ENCODE data around the gene DACT1.

Gene DACT1

GRCh38 chr14:58671024-58671423 is 33.3 kb downstream of the DACT1 start:
- no peaks in the 10 kb centered on the region for H3K9me3 ChIP-seq (replicated peaks; ENCODE audit: insufficient read depth, low read length)
- no peaks in the 10 kb centered on the region for H3K36me3 ChIP-seq (replicated peaks; ENCODE audit: insufficient read depth, low read length)
- no peaks in the 10 kb centered on the region for H3K4me1 ChIP-seq (ENCODE audit: low read length)
- no peaks in the 10 kb centered on the region for H3K9me2 ChIP-seq (replicated peaks; ENCODE audit: insufficient read depth, low read length)
- H4K20me1 ChIP-seq (ENCODE audit: insufficient read depth, low read length) = no peaks in the 10 kb centered on the region
- no peaks in the 10 kb centered on the region for H3F3A ChIP-seq (ENCODE audit: insufficient read depth, low read length)
- no peak overlapping the region for H3K9ac ChIP-seq (ENCODE audit: low read length)
- TF ChIP-seq EZH2 (optimal IDR thresholded peaks at IDR 0.05; ENCODE audit: low read depth, low read length) (no peak), EZH2phosphoT487 (IDR thresholded peaks at IDR 0.05; ENCODE audit: low read length) (no peak), CTCF (IDR thresholded peaks at IDR 0.05; ENCODE audit: low read length) (no peak)
- no peaks in the 10 kb centered on the region for H3K79me2 ChIP-seq (ENCODE audit: low read length)
- no peaks in the 10 kb centered on the region for H3K27me3 ChIP-seq (replicated peaks; ENCODE audit: insufficient read depth, low read length)
- no peak overlapping the region for H2AFZ ChIP-seq (ENCODE audit: low read length)
- DNase-seq = no peak
- no peak overlapping the region for H3K4me2 ChIP-seq (ENCODE audit: low read depth, low read length)
- H3K4me3 ChIP-seq (ENCODE audit: low read length) = no peak overlapping the region
- no peak overlapping the region for H3K27ac ChIP-seq (ENCODE audit: low read length)

- Histone ChIP-seq H3F3A (ENCODE audit: insufficient read depth, low read length) (no peaks in the 10 kb centered on the region), H4K20me1 (ENCODE audit: insufficient read depth, low read length) (no peaks in the 10 kb centered on the region), H3K4me2 (ENCODE audit: low read depth, low read length) (no peak overlapping the region), H3K9ac (ENCODE audit: low read length) (no peak overlapping the region), H3K4me1 (ENCODE audit: low read length) (no peaks in the 10 kb centered on the region), H3K79me2 (ENCODE audit: low read length) (no peaks in the 10 kb centered on the region), H3K4me3 (ENCODE audit: low read length) (no peak overlapping the region), H3K27me3 (replicated peaks; ENCODE audit: insufficient read depth, low read length) (no peaks in the 10 kb centered on the region), H2AFZ (ENCODE audit: low read length) (no peak overlapping the region), H3K9me3 (replicated peaks; ENCODE audit: insufficient read depth, low read length) (no peaks in the 10 kb centered on the region), H3K36me3 (replicated peaks; ENCODE audit: insufficient read depth, low read length) (no peaks in the 10 kb centered on the region), H3K9me2 (replicated peaks; ENCODE audit: insufficient read depth, low read length) (no peaks in the 10 kb centered on the region), H3K27ac (ENCODE audit: low read length) (no peak overlapping the region)
- TF ChIP-seq EZH2phosphoT487 (IDR thresholded peaks at IDR 0.05; ENCODE audit: low read length) (no peak), EZH2 (optimal IDR thresholded peaks at IDR 0.05; ENCODE audit: low read depth, low read length) (no peak), CTCF (IDR thresholded peaks at IDR 0.05; ENCODE audit: low read length) (no peak)
- no peak for DNase-seq
Measured at GRCh38 chr14:58671436-58671835, 33.7 kb downstream of the DACT1 start.

- Histone ChIP-seq H3K9ac (ENCODE audit: low read length) (no peak overlapping the region), H3K27ac (ENCODE audit: low read length) (no peak overlapping the region), H3K9me2 (replicated peaks; ENCODE audit: insufficient read depth, low read length) (no peaks in the 10 kb centered on the region), H3K36me3 (replicated peaks; ENCODE audit: insufficient read depth, low read length) (no peaks in the 10 kb centered on the region), H4K20me1 (ENCODE audit: insufficient read depth, low read length) (no peaks in the 10 kb centered on the region), H2AFZ (ENCODE audit: low read length) (no peak overlapping the region), H3K4me3 (ENCODE audit: low read length) (no peak overlapping the region), H3K4me1 (ENCODE audit: low read length) (no peaks in the 10 kb centered on the region), H3K9me3 (replicated peaks; ENCODE audit: insufficient read depth, low read length) (no peaks in the 10 kb centered on the region), H3F3A (ENCODE audit: insufficient read depth, low read length) (no peaks in the 10 kb centered on the region), H3K27me3 (replicated peaks; ENCODE audit: insufficient read depth, low read length) (no peaks in the 10 kb centered on the region), H3K4me2 (ENCODE audit: low read depth, low read length) (no peak overlapping the region), H3K79me2 (ENCODE audit: low read length) (no peaks in the 10 kb centered on the region)
- DNase-seq = no peak
- TF ChIP-seq EZH2 (optimal IDR thresholded peaks at IDR 0.05; ENCODE audit: low read depth, low read length) (no peak), CTCF (IDR thresholded peaks at IDR 0.05; ENCODE audit: low read length) (no peak), EZH2phosphoT487 (IDR thresholded peaks at IDR 0.05; ENCODE audit: low read length) (no peak)
Measured at GRCh38 chr14:58673722-58674121, 36.0 kb downstream of the DACT1 start.
